Gastrocnemius medialis (tissue), 4 donors: ENCODE measurements around the gene MYZAP.

ENCODE experiments used
- CTCF ChIP-seq, 5 experiments: fragments of 450-650 bp in 3 of 5; fragments of 200-600 bp in 2 of 5; sonication (generic) in 2 of 5; IDR thresholded peaks in 4 of 5; conservative IDR thresholded peaks in 1 of 5; 1 replicate in 4 of 5; 2 replicates in 1 of 5; pipeline ENCODE4 v1.5.1; 2016 to 2019; ENCODE audit warnings: antibody characterized with exemption in 5 of 5, mild to moderate bottlenecking in 3 of 5, moderate library complexity in 3 of 5
- POLR2A ChIP-seq, 2 donors: fragments of 450-650 bp; IDR thresholded peaks; one replicate each; pipeline ENCODE4 v1.6.1; 2017; ENCODE audit warnings: antibody characterized with exemption in 2 of 2, mild to moderate bottlenecking in 2 of 2, moderate library complexity in 2 of 2

DNA sequence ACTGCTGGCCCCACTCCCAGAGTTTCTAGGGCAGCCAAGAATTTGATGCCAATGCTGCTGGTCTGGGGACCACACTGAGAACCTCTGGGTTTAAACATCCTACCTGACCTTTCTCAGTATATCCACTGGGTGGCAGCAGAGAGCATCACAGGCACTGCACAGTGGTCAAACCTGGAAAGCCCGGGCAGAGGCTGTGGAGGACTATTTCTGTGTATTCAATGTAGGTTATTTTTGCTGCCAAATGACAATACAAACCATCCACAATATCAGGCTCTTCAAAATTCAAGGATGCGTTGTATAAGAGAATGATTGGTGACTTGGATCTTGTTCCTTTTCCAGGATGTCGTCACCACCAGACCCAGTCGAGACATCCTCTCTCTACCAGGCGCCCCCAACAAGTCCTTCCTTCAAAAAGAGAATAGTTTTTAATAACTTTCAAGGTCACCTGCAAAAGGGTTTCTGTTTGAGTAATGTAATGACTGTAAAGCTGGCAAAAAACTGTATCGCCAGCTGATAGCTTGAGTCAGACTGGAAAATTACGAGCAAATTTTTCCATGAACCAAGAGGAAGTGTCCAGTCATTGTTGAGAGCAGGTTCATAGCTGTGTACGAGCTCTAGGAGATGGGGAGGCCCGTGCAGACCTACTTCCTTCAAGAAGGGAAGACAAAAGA, 30.5 kb upstream of the MYZAP start:
- TF ChIP-seq CTCF (IDR thresholded peaks at IDR 0.05 in 4 of 5, conservative IDR thresholded peaks at IDR 0.05 in 1 of 5) (peak; percentile 85 to 93 (median 90)), POLR2A (IDR thresholded peaks at IDR 0.05) (no peak)
